HG03159 (cell line): ENCODE data around the gene CNTNAP2.

Experiments
- ATAC-seq: cut with Tn5 transposase; IDR thresholded peaks from one replicate; pipeline ENCODE4 v1.9.1; 2021; ENCODE audit warnings: mild to moderate bottlenecking, moderate library complexity; ENCODE audit not compliant: unreplicated experiment

Gene CNTNAP2

DNA sequence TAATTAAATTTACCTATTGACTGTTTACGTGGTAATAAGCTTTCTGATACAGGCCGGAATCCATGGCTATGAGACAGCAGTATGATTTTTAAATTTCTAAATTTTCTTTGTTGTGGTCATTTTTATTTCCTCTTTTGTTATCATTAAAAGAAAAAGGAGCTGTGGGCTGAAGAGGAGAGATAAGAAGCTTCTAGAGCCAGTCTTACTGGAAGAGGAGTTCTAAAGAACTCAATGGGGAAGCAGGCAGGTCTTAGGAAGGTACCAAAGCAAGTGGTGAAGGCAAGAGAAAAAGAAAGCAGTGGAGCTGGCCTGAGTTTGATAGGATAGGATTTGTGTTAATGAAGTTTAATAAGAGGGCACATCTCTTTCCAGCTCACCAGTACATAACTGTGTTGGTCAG, 1187.8 kb downstream of the CNTNAP2 start:
- ATAC-seq, result no peak

DNA sequence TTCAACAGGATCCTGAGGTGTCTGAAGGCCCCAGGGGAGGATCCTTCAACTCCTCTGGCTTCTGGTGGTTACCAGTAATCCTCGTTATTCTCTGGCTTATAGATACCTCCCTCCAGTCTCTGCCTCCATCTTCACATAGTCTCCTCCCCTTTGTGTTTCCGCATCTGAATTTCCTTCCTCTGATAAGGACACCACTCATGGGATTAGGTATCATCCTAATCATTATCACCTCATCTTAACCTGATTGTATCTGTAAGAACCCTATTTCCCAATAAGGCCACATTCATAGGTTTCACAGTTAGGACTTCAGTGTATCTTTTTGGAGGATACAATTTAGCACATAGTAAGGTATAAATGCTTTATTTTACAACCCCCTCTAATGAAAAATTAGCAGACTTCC, 1189.2 kb downstream of the CNTNAP2 start:
- no peak for ATAC-seq

DNA sequence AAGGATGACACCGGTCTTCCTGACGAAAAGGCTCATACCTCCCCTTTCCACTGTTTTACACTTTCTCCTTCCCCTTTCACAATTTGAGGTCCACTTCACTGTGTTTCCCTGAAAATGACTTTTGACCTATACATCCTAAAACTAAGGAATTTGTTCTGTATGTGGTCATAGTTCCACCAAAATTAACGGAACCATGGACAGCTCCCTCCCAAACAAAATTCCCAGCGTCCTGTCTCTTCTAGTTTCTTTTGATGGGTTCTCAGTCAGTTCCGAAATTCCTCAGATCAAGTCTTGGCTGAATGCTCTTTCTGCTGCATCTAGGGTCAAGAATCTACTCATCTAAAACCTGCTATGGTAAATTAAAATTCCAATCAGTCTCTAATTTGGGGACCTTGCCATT, 1191.9 kb downstream of the CNTNAP2 start:
- no peak for ATAC-seq

DNA sequence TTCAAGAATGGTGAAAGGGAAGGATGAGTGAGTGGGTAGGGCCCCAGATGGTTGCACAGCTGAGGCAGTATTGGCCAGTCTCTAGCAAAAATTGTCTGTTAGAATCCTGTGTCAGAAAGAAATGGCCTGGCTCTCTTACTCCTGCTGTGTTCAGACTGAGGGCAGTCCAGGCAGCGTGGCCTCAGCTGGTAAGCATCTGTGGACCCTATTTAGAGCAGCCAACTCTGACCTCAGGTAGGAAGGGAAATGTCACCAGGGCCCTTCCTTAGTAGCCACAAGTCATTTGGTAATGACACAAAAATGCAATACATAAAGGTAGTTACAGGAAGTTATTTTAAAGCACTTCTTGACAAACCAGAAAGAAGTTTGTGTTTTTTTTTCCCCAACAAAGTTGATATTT, 1194.7 kb downstream of the CNTNAP2 start:
- no peak for ATAC-seq

DNA sequence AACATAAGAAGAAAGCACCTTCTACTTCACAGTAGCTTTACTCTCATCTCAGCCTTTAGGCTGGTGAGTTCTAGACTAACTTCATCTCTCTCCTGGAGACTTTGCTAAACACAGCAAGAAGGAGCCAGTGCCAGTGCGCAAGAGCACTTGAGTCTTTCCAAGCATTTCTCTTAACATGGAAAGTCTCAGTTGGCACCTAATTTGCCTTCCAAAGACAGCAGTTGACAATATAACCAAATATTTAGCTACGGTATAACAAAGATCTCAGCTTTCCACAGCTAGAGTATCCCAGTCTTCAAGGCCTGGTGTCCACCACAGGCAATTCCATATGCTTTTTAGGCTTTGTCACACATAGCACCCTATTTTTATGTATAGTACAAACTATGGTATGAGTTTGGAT, 1204.9 kb downstream of the CNTNAP2 start:
- ATAC-seq, result no peak

DNA sequence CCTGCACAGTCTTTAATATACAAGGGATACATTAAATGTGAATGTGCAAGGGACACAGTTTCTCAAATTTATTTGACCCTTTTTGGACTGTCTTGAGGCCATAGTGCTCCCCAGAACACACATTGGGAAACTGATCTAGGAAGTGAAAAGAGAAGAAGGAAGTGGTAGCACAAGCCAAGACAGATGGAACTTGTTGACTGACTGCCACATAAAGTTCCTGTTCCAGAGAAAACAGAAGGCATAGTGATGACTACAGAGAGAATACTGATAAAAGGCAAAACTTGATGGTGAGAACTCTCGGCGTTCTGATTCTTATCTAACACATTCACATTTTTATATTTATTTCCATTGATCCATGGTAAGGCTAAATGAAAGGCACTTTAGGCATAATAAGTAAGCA, 1216.4 kb downstream of the CNTNAP2 start:
- no peak for ATAC-seq

DNA sequence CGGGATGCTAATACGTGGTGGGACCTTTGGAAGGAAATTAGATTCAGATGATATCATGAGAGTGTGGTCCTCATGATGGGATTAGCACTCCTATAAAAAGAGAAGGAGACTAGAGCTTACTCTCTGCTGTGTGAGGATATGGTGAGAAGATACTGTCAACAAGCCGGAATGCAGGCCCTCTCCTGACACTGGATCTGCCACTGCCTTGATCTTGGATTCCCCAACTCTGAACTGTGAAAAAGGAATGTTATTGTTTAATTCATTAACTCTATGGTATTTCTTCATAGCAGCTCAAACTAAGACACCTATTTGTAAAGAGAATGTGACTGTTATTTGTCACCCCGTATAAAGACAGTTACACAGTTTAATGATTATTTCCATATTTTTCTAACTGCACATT, 1246.5 kb downstream of the CNTNAP2 start:
- ATAC-seq, result no peak

DNA sequence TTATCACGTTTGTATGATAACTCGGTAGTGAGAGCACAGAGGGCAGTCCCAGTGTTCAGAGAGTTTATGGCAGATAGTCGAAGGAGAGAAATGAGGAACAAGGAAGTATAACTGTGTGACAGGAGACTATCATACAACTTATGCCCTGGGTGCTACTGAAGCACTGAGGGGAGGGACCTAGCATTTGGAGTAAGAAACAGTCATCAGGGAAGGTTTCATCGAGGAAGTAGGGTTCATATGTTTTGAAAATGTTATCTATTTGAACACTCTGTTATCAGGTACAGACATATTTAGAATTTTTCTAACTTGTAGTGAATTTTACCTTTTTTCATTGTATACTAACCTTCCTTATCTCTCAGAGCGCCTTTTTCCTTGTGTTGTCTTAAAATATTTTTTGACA, 1259.6 kb downstream of the CNTNAP2 start:
- ATAC-seq, result no peak

DNA sequence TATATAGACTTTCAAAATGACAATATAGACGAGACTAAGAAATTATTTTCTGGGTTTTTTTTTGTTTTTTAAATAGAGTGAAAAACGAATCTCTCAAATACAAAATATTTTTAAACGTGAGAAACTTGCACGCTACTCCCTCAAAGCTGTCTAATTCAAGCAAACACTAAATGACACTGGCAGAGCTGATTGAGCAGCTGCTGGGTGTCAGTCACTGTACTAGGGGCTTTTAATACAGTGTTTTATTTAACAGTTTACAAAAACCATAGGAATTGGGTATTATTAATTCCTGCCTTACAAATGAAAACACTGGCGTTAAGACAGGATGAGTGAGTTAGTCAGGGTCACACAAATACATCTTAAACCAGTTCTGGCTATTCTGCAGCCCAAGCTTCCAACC, 1264.3 kb downstream of the CNTNAP2 start:
- ATAC-seq, result no peak

DNA sequence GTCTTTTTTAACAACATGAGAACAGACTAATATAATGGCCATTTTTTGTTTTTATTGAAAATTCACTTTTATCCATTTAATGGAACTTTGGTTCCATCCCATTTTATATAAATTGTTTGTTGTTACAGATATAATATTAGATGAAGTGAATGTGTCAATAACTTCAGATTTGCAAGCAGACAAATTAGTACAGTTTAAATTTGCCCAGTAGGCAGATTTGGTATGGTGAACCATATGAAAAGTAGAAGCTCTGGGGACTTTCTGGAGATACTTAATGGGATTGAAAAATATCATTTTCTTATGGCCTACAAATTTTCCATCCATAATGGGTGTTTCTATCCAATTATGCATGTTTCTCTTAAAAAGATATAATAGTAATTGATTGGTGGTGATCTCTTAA, 1277.7 kb downstream of the CNTNAP2 start:
- ATAC-seq, result no peak

DNA sequence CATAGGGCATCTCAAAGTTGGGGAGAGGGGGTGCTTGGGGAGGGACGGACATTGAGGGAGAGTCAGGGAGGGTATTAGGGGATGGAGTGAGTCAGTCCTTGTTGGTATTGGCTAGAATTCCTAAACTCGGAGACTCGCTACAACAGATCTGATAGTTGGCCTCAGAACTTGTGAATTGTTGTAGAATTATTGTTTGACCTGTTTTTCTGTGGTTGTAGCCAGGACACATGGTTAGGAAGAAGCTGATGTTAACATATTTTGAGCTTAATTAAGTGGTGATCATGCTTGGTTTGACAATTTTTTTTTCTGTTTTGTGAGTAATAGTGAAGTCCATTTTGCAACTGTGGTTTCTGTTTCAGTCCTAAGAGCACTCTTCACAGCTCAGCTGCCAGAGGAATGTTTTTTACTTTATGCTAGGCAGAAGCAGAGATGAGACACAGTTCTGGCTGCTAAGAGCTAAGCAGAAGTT, 1283.7 kb downstream of the CNTNAP2 start:
- ATAC-seq, result no peak

DNA sequence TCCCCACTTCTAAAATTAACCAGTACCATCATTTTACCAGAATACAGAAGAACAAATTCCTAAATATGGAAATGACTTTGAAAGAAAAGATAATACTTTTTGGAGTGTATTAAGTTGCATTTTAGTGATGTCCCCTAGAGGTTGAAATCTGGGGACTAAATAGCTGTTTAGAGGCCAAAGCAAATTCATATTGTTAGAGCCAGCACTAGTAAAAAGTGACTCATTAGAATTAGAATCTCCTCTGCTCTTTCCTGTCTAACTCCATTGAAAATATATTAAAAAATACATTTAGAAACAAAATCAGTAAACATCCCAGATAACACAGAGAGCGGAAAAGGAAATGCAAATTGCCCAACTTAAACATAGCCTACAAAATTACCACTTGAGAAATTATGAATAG, 1284.3 kb downstream of the CNTNAP2 start:
- ATAC-seq, result no peak

DNA sequence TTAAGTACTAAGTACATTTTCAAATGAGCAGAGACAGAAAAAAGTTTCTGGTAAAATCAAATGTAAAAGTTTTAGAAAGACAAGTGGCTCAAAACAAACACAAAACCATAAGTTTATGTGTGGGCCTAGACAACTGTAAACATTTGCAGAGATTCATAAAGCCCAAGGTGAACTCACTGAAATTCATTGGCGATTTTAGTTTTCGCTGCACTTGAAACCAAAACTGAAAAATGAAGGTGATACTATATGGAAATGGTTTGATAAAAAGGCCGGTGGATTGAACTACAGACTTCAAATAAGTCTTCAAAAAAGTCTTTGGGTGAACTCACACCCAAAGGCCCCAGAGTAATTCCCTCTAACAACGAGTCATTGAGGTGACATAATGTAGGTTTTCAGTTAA, 1289.0 kb downstream of the CNTNAP2 start:
- no peak for ATAC-seq

DNA sequence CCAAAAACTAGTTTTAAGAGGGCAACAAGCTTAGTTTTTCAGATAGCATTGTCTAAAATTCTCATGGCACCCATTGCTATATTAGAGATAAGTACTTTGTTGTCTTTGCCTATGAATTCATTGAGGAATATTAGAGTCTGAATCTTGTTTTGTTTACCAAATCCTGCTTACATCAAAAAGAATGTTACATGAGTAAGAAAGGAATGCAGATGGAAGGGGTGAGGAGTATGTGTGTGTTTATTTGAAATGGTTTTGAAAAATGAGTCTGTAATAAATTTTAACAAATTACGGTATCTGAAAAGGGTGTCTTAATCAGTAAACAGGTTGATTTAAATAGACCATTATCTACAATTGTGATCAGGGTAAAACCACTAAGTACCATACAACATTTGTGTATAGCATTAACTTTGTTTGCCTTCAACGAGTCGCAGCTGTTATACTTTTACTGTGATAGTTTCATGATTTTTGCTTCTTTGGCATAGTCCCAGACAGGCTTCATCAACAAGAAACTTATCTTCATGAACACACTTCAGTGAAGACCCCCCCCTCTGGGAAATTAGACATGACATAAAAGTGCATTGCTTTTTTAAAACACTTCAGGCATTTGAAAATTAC, 1290.0 kb downstream of the CNTNAP2 start:
- ATAC-seq, result no peak

DNA sequence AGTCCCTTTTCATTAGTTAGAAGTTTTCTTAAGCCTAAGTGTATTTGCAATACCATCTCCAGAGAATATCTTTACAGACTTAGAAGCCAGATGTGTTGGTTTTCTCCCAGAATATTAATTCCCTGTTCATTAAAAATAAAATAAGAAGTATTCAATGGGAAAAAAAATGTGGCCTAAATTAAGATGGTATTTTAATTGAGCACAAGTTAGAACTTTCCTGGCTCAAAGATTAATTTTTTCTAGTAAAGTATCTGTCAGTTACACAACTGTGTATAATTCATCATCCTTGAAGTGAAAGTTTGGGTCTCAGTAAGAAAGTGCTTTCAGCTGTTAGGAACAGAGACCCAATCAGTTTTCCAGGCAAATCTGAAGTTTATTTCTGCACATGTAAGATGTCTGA, 1294.5 kb downstream of the CNTNAP2 start:
- ATAC-seq, result no peak

DNA sequence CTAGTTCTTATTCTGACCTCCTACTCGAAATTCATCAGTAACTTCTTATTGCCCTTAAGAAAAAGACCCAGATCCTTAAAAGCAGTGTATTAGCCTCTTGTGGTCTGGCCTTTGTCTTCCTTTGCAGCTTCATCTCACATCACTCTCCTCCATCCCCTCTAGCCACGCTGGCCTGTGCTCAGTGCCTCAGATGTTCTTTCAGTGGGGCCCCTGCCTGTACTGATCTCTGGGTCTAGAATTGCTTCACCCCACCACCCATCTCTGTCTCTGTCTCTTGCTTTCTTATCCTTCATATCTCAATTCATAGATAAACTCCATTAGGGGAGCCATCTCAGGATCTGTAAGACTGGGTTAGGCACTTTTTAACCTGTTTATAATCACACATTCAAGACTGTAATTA, 1295.5 kb downstream of the CNTNAP2 start:
- no peak for ATAC-seq

DNA sequence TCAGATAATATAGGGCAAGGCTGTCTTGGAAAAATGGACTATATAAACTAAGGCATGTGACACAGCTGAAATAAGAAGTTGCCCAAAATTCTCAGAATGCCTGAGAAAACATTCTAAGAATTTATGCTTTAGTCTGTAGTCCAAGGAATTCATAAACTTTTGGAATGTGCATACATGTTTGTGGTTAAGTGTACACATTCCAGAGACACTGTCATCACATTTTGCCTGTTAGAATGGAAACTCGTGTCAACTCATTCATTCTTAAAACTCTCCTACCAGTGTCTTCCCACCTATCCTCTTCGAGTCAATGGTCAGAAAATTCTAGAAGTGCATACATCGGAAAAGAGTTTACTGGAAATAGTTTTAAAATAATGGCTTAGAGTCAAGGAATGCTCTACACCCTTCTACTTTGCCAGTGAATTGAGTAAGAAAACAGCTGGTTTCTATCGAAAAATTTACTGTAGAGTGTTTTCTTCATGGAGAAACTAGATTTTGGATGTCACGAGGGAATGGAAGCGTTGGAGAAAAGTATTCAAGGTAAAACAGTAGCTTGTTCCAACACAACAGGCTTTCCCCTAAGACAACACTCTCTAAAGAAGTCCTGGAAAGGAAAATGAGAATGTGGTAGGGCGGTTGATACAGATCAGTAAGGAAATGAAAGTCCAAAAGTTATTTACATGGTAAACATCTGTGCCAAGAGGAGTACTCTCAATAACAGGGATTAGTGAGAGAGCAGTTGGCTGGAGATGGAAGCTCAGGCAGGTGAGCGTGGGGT, 1296.4 kb downstream of the CNTNAP2 start:
- no peak for ATAC-seq

DNA sequence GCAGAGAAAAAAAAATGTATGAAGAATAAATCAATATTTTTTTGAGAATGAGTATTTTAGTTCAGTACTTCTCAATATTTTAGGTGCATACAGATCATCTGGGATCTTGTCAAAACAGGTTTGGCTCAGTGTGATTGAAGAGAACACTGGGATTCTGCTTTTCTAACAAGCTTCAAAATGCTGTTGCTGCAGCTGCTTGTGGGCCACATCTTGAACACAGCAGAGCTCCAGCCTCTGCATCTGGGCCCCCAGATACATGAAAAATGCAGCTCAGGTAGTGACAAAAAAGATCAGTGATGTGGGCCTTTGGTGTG, 1296.9 kb downstream of the CNTNAP2 start:
- no peak for ATAC-seq

DNA sequence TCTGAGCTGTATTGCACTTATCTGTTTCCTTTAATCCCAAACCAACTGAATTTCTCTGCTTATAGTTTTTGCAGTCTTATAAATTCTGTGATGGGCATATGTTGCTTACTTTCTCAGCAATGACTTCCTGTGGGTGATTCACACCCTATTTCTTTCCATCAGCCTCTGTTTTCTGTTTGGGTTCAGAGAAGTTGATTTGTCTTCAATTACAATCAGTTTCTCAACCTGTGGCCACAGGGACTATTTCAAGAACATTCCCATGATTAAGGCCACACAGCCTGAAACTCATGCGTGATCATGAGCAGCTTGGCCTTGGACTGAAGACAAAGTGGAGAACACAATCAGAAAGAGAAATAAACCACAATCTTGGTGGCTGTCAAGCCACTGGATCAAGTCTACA, 1299.4 kb downstream of the CNTNAP2 start:
- no peak for ATAC-seq

DNA sequence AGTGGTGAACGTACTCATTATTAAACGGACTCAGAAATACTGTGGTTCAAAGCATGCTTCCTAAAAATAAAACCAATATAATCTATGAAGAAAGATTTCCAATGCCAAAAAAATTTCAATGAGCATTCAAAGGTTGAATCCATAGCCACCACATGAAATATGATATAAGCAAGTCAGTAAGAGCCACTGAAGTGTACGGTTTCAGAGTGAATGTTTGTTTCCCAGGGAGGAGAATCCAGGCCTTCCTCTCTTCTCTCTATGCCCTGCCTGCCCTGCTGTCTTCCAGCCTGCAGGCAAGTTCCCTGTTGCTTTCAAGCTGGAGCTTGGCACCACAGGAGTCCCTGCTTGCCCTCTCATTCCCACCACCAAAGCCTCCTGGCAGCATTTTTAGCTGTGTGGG, 1302.4 kb downstream of the CNTNAP2 start:
- ATAC-seq, result no peak

DNA sequence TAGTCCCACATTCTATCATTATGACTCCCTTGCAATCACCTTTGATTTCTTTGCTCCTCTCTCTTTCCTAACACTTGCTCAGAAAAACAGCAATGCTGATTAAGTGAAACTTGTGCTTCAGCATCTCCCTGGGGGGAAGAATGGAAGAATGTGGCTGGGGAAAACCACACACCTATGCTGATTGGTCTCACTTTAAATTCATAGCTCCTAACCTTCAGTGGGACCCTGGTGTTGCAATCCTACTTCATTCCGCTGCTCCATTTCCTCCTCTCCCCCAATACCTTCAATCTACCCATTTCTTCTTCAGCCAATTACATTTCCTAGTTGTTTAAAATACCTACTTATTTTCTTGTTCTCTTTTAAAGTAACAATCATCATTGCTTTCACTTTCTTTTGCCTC, 1307.3 kb downstream of the CNTNAP2 start:
- ATAC-seq, result no peak

DNA sequence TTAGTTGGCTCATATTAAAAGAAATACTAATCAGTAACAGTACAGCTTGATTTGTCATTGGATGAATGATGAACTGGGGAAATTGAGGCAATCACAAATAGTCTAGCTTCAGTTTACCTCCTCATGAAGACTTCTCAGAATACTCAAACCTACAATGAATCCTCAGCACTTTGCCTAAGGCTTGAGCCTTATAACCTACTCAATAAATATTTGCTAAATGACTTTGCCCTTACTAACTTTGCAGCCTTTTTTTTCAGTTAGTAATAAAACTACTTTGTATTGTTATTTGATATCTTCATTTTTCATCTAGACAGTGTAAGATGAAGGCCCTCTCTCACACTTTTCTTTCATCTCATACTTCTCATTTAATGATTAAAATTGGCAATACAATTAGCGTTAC, 1311.5 kb downstream of the CNTNAP2 start:
- ATAC-seq, result no peak

DNA sequence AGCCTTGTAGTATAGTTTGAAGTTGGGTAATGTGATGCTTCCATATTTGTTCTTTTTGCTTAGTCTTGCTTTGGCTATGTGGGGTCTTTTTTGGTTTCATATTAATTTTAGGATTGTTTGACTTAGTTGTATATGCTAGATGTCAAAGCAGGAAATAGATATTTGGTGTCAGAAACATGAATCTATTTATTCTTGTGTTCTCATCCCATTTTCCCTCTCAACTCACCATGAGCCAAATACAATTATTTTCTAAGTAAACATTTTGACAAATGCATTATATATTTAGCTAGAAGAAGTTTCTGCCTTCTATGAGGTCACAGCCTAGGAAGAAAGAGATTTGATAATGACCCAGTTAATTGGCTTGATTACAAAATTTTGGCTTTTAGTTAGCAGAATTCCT, 1313.4 kb downstream of the CNTNAP2 start:
- no peak for ATAC-seq
